ENCODE results near the gene KATNAL2.

The KATNAL2 gene, protein sequence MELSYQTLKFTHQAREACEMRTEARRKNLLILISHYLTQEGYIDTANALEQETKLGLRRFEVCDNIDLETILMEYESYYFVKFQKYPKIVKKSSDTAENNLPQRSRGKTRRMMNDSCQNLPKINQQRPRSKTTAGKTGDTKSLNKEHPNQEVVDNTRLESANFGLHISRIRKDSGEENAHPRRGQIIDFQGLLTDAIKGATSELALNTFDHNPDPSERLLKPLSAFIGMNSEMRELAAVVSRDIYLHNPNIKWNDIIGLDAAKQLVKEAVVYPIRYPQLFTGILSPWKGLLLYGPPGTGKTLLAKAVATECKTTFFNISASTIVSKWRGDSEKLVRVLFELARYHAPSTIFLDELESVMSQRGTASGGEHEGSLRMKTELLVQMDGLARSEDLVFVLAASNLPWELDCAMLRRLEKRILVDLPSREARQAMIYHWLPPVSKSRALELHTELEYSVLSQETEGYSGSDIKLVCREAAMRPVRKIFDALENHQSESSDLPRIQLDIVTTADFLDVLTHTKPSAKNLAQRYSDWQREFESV

DNA sequence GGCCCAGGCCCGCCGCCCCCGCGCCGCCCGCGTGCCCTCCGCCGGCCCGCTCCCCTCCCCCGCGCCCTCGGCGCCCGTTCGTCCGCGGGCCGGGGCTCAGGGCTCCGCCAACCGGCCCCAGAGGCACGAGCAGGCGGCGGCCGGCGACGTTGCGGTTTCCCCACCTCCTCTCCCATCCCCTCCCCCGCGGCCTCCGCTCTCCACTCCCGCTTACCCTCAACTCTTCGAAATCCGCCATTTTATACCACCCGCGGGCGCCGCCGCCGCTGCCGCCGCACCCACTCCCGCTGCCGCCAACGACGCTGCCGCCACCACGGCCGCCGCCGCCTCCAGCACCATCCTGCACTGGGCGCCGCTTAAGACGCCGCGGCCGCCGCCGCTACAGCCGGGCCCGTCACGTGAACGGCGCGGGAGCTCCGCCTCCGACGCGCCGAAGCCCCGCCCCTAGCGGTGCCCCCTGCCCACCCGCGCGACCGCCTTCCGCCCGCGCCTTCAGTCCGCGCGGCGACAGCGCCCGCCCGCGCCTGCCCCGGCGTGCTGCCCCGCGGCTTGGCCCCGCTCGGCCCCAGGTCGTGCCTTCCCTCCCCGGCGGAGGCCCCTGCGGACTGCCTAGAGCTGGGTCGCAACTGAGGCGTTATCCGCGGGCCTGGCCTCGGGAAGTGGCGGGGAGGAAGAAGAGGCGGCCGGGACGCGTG, at the start of gene KATNAL2, which contains the start of gene PIAS2:
KATNAL2 (plus strand) TSS at position 495 of the 695 bp plus-strand sequence. CDS start 29,271 bp downstream, outside the sequence.
PIAS2 (minus strand) TSS at position 400 of the 695 bp plus-strand sequence; CDS start at position 238, 162 bp downstream.
- peak within 1 kb of the TSS; percentile 84 for H3K4me3 ChIP-seq
- peak; percentile 77 for DNase-seq (ENCODE audit: low spot score)
- TF ChIP-seq, protein P1, sequence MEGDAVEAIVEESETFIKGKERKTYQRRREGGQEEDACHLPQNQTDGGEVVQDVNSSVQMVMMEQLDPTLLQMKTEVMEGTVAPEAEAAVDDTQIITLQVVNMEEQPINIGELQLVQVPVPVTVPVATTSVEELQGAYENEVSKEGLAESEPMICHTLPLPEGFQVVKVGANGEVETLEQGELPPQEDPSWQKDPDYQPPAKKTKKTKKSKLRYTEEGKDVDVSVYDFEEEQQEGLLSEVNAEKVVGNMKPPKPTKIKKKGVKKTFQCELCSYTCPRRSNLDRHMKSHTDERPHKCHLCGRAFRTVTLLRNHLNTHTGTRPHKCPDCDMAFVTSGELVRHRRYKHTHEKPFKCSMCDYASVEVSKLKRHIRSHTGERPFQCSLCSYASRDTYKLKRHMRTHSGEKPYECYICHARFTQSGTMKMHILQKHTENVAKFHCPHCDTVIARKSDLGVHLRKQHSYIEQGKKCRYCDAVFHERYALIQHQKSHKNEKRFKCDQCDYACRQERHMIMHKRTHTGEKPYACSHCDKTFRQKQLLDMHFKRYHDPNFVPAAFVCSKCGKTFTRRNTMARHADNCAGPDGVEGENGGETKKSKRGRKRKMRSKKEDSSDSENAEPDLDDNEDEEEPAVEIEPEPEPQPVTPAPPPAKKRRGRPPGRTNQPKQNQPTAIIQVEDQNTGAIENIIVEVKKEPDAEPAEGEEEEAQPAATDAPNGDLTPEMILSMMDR (IDR thresholded peaks at IDR 0.05), result no peak
- H3K27ac ChIP-seq, result peak within 1 kb of the TSS; percentile 76 to 89

DNA sequence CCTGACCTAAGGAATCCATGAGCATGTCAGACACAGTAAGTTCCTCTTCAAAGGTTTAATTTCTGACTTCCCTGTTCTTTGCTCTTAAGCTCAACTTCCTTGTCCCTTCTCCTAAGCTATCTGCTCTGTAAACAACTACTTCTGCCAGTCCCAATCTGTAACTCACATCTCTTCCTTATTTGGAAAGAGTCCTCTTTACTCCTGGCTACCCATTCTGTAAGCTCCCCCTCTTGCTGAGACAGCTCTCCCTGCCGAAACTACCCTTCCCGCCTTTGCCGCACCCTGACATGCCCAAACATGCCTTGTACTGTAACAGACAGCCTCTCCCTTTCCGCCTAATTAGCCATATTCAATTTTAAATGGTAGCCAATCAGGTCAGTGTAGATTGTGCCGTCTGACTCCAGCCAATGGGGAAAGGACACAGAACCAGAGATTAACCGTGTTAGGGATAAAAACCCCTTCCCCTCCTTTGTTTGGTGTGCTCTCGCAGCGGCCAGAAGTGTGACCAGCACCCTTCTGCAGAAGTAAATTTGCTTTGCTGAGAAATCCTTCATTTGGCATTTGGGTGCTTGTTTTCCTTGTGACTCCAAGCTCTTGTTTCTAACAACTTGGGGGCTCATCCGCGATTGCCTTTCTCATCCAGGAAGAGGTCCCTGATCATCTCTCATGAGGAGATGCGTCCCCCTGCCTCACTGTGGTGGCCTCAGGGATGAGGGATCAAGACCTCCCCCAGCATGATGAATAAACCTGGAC, 49.1 kb upstream of the KATNAL2 start:
- Histone ChIP-seq H3K4me3 (no peak overlapping the region), H3K27ac (peak overlapping the region in 1 of 2 donors; percentile 9)
- TF ChIP-seq, protein P1 (IDR thresholded peaks at IDR 0.05), result no peak
- DNase-seq (ENCODE audit: low spot score), result no peak

DNA sequence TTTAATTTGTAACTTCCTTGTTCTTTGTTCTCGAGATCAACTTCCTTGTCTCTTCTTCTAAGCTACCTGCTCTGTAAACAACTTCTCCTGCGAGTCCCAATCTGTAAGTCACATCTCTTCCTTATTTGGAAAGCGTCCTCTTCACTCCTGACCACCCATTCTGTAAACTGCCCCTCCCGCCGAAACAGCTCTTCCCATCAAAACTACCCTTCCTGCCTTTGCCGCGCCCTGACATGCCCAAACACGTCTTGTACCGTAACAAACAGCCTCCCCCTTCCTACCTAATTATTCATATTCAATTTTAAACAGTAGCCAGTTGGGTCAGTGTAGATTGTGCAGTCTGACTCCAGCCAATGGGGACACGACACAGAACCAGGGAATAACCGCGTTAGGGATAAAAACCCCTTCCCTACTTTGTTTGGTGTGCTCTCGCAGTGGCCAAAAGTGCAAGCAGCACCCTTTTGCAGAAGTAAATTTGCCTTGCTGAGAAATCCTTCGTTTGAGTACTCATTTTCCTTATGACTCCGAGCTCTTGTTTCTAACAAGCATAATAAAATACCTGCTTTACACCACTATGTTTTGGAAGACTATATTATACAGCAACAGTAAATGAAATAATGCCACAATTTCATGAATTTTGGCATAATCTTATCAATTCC, 39.9 kb upstream of the KATNAL2 start:
- TF ChIP-seq, protein P1 (IDR thresholded peaks at IDR 0.05), result no peak
- no peak overlapping the region for H3K27ac ChIP-seq
- DNase-seq (ENCODE audit: low spot score), result no peak
- H3K4me3 ChIP-seq, result no peak overlapping the region

DNA sequence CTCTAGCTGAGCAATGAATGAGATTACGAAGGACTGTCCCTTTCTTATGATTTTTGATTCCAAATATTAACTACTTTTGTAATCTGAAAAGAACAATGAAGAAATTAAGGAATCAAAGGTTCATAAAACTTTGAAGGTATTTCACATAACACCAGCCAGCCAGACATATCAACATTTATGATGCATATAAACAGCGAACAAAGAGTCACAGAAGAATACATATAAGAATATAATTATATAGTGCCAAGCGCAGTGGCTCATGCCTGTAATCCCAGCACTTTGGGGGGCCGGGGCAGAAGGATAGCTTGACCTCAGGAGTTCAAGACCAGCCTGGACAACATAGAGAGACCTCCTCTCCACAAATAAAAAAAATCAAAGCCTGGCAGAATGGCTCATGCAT, 34.2 kb upstream of the KATNAL2 start:
- TF ChIP-seq, protein P1 (IDR thresholded peaks at IDR 0.05), result no peak
- no peak overlapping the region for H3K4me3 ChIP-seq
- DNase-seq (ENCODE audit: low spot score), result no peak

DNA sequence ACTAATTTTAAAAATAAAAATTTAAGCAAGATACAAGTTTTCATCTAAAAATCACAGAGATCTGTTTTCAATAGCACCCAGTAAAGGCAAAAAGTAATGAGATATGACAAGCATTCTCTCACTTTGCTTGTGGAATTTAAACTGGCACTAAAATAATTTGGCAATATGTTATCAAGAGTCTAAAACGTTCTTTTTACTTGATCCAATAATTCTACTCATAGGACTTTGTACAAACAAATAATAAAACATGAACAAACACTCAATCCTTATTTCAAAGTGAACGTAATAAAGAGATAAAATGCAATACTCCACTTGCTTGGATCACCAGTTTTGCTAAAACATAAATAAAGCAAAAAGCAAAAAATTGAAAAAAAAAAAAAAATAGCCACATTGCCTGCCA, 30.5 kb upstream of the KATNAL2 start:
- no peak overlapping the region for H3K4me3 ChIP-seq
- no peak for DNase-seq (ENCODE audit: low spot score)
- no peak overlapping the region for H3K27ac ChIP-seq
- TF ChIP-seq, protein P1 (IDR thresholded peaks at IDR 0.05), result no peak

More for the DNA sequence above, 34.2 kb upstream of the KATNAL2 start:
- H3K27ac ChIP-seq, result no peak overlapping the region

DNA sequence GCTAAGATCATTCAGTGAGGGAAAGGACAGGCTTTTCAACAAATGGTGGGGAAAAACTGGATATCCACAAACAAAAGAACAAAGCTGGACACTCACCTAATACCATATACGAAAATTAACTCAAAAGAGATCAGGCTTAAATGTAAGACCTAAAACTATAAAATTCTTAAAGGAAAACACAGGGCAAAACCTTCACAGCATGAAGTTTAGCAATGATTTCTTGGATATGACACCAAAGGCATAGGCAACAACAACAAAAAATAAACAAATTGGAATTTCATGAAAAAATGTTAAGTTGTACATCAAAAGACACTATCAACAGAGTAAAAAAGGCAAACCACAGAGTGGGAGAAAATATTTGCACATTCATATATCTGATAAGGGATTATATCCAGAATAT, 28.4 kb upstream of the KATNAL2 start:
- Histone ChIP-seq H3K4me3 (no peak overlapping the region), H3K27ac (no peak overlapping the region)
- TF ChIP-seq, protein P1 (IDR thresholded peaks at IDR 0.05), result no peak
- no peak for DNase-seq (ENCODE audit: low spot score)

Measured in coronary artery (tissue), 2 donors.